H1 (cell line): ENCODE data around the gene CCDC157. TPM values are rescaled to one million over a fixed set of nuclear protein-coding genes. Genes with fewer than 3 reads are reported as not detected.

Source experiments
- CTCF ChIA-PET: fragments of 300-600 bp; sonication (Branson Sonifier 250); formaldehyde crosslinking; loops from one replicate; lab custom pipeline; 2021; ENCODE audit not compliant: partially characterized antibody; lab: Charles Lee
- POLR2A ChIA-PET: fragments of 300-600 bp; sonication (Branson Sonifier 250); formaldehyde crosslinking; loops from one replicate; lab custom pipeline; 2021; ENCODE audit warnings: inconsistent platforms; ENCODE audit not compliant: partially characterized antibody; lab: Charles Lee
- DNase-seq, 2 experiments: peaks; one replicate each; pipeline versions ENCODE4 v3.0.0 to v3.0.0-alpha.2; 2010 to 2022; ENCODE audit warnings: low spot score in 2 of 2, low read depth in 1 of 2, mixed read lengths in 1 of 2
- FAIRE-seq: peaks from 2 replicates; lab custom pipeline; 2011; peaks lifted over from hg19 to GRCh38; lab: Jason Lieb, UNC
- H2AFZ ChIP-seq: 2 replicates; pipeline ENCODE4 v1.8.1; 2012; ENCODE audit warnings: low read length, inconsistent platforms
- H2AK5ac ChIP-seq: 2 replicates; pipeline ENCODE4 v1.6.1; 2013; ENCODE audit warnings: low read depth, low read length
- H2BK120ac ChIP-seq: replicated peaks from 2 replicates; pipeline ENCODE3; 2013; ENCODE audit warnings: low read depth, low read length, inconsistent platforms
- H2BK12ac ChIP-seq: 2 replicates; pipeline ENCODE4 v1.6.1; 2013; ENCODE audit warnings: low read depth, low read length
- H2BK15ac ChIP-seq: 2 replicates; pipeline ENCODE4 v1.6.1; 2013; ENCODE audit warnings: low read length
- H2BK20ac ChIP-seq: 2 replicates; pipeline ENCODE4 v1.6.1; 2013; ENCODE audit warnings: low read length
- H2BK5ac ChIP-seq: 2 replicates; pipeline ENCODE4 v1.6.1; 2013; ENCODE audit warnings: low read depth, low read length
- H3K14ac ChIP-seq: 2 replicates; pipeline ENCODE4 v1.6.1; 2013; ENCODE audit warnings: inconsistent platforms; ENCODE audit not compliant: insufficient read length
- H3K18ac ChIP-seq: 2 replicates; pipeline ENCODE4 v1.6.1; 2013; ENCODE audit warnings: low read length; ENCODE audit errors: extremely low read depth
- H3K23ac ChIP-seq: 2 replicates; pipeline ENCODE4 v1.6.1; 2013; ENCODE audit warnings: inconsistent platforms; ENCODE audit not compliant: insufficient read length
- H3K23me2 ChIP-seq: 2 replicates; pipeline ENCODE4 v1.6.1; 2013; ENCODE audit warnings: low read depth, low read length
- H3K27ac ChIP-seq: 2 replicates; pipeline ENCODE4 v1.6.1; 2011; ENCODE audit warnings: low read depth, low read length, inconsistent platforms
- H3K27me3 ChIP-seq, 4 experiments: replicated peaks in 1 of 4; 1 replicate in 1 of 4; 2 replicates in 3 of 4; pipeline versions ENCODE4 v1.6.1 to v1.8.1; 2011 to 2013; ENCODE audit warnings: low read length in 3 of 4, mild to moderate bottlenecking in 3 of 4, inconsistent platforms in 2 of 4, mixed read lengths in 2 of 4, moderate library complexity in 1 of 4; ENCODE audit not compliant: control insufficient read depth in 3 of 4, insufficient read depth in 3 of 4; ENCODE audit errors: extremely low read depth in 1 of 4
- H3K36me3 ChIP-seq, 4 experiments: 2 replicates each; pipeline versions ENCODE4 v1.6.1 to v1.8.1; 2011 to 2013; ENCODE audit warnings: mild to moderate bottlenecking in 4 of 4, low read length in 3 of 4, moderate library complexity in 2 of 4, control low read depth in 1 of 4, inconsistent platforms in 1 of 4; ENCODE audit not compliant: insufficient read depth in 4 of 4, control insufficient read depth in 2 of 4
- H3K4ac ChIP-seq: replicated peaks from 2 replicates; pipeline ENCODE3; 2013; ENCODE audit warnings: low read length, low read depth, mixed read lengths, inconsistent platforms; ENCODE audit not compliant: insufficient read length
- H3K4me1 ChIP-seq, 4 experiments: replicated peaks in 1 of 4; 1 replicate in 1 of 4; 2 replicates in 3 of 4; pipeline versions ENCODE4 v1.6.1 to v1.8.1; 2011 to 2013; ENCODE audit warnings: low read length in 3 of 4, inconsistent platforms in 2 of 4, mixed read lengths in 1 of 4; ENCODE audit not compliant: insufficient read depth in 4 of 4, control insufficient read depth in 3 of 4
- H3K4me2 ChIP-seq, 2 experiments: 2 replicates each; pipeline versions ENCODE4 v1.6.1 to v1.8.1; 2011 to 2013; ENCODE audit warnings: low read depth in 2 of 2, low read length in 2 of 2, control low read depth in 1 of 2, inconsistent platforms in 1 of 2, mild to moderate bottlenecking in 1 of 2; ENCODE audit not compliant: insufficient read depth in 1 of 2
- H3K4me3 ChIP-seq, 4 experiments: fragments of 200-600, 300-600 bp in 1 of 4; sonication (generic), shearing (Covaris generic), sonication (Bioruptor Twin) in 1 of 4; 2 replicates each; pipeline versions ENCODE4 v1.5.1 to v1.8.1; 2011 to 2016; ENCODE audit warnings: low read length in 4 of 4, low read depth in 3 of 4, control low read depth in 2 of 4, inconsistent platforms in 2 of 4, mild to moderate bottlenecking in 2 of 4, mixed read lengths in 1 of 4, moderate library complexity in 1 of 4; ENCODE audit not compliant: insufficient read depth in 2 of 4; ENCODE audit errors: extremely low read depth in 1 of 4
- H3K56ac ChIP-seq: replicated peaks from 2 replicates; pipeline ENCODE3; 2013; ENCODE audit warnings: low read depth, mild to moderate bottlenecking, mixed read lengths, low read length, inconsistent platforms; ENCODE audit not compliant: insufficient read length
- H3K79me1 ChIP-seq: 2 replicates; pipeline ENCODE4 v1.6.1; 2013; ENCODE audit warnings: low read depth, low read length, control low read depth
- H3K79me2 ChIP-seq, 2 experiments: 2 replicates each; pipeline versions ENCODE4 v1.6.1 to v1.8.1; 2012 to 2013; ENCODE audit warnings: low read length in 2 of 2, mild to moderate bottlenecking in 2 of 2, inconsistent platforms in 1 of 2; ENCODE audit not compliant: insufficient read depth in 2 of 2, control insufficient read depth in 1 of 2
- H3K9ac ChIP-seq, 4 experiments: replicated peaks in 1 of 4; 1 replicate in 1 of 4; 2 replicates in 3 of 4; pipeline versions ENCODE4 v1.6.1 to v1.8.1; 2011 to 2013; ENCODE audit warnings: low read depth in 3 of 4, low read length in 3 of 4, control low read depth in 2 of 4, mild to moderate bottlenecking in 2 of 4, moderate library complexity in 2 of 4, inconsistent platforms in 1 of 4; ENCODE audit errors: extremely low read depth in 1 of 4
- H3K9me3 ChIP-seq, 2 experiments: 2 replicates each; pipeline versions ENCODE4 v1.6.1 to v1.8.1; 2012 to 2013; ENCODE audit warnings: mild to moderate bottlenecking in 2 of 2, moderate library complexity in 2 of 2, control low read depth in 1 of 2, inconsistent platforms in 1 of 2, low read depth in 1 of 2, low read length in 1 of 2, mixed read lengths in 1 of 2; ENCODE audit not compliant: insufficient read depth in 2 of 2
- H4K20me1 ChIP-seq, 2 experiments: replicated peaks in 1 of 2; 2 replicates each; pipeline versions ENCODE3 to v1.8.1; 2011 to 2013; ENCODE audit warnings: inconsistent platforms in 2 of 2, low read length in 2 of 2, mild to moderate bottlenecking in 1 of 2; ENCODE audit not compliant: insufficient read depth in 2 of 2, control insufficient read depth in 1 of 2
- H4K5ac ChIP-seq: 2 replicates; pipeline ENCODE4 v1.6.1; 2013; ENCODE audit warnings: low read length, low read depth, mixed read lengths, inconsistent platforms; ENCODE audit not compliant: insufficient read length
- H4K8ac ChIP-seq: 2 replicates; pipeline ENCODE4 v1.8.0; 2013; ENCODE audit warnings: mild to moderate bottlenecking, moderate library complexity, low read length, inconsistent platforms; ENCODE audit not compliant: insufficient read depth; ENCODE audit errors: extremely low read depth
- H4K91ac ChIP-seq: replicated peaks from 2 replicates; pipeline ENCODE3; 2013; ENCODE audit warnings: low read length, mixed read lengths, inconsistent platforms; ENCODE audit not compliant: insufficient read length
- BACH1 ChIP-seq: IDR thresholded peaks from 2 replicates; pipeline ENCODE4 v1.6.1; 2012; ENCODE audit warnings: low read length, improper control_type of control experiment
- CHD1 ChIP-seq: IDR thresholded peaks from 2 replicates; pipeline ENCODE4 v1.6.1; 2012; ENCODE audit warnings: low read depth, low read length, improper control_type of control experiment
- CHD2 ChIP-seq: IDR thresholded peaks from 2 replicates; pipeline ENCODE4 v1.6.1; 2012; ENCODE audit warnings: low read length, improper control_type of control experiment
- CREB1 ChIP-seq: IDR thresholded peaks from 2 replicates; pipeline ENCODE4 v1.6.1; 2012; ENCODE audit warnings: inconsistent platforms
- GABPA ChIP-seq: IDR thresholded peaks from 2 replicates; pipeline ENCODE4 v1.6.1; 2011; ENCODE audit warnings: mild to moderate bottlenecking, low read length, moderate library complexity, borderline replicate concordance; ENCODE audit not compliant: insufficient read depth
- HDAC2 ChIP-seq, 2 experiments: fragments of 300-600 bp in 1 of 2; sonication (generic) in 1 of 2; IDR thresholded peaks; 2 replicates each; pipeline ENCODE4 v1.6.1; 2011 to 2012; ENCODE audit warnings: low read depth in 2 of 2, low read length in 2 of 2, mild to moderate bottlenecking in 2 of 2, moderate library complexity in 2 of 2, borderline replicate concordance in 1 of 2, inconsistent platforms in 1 of 2
- PHF8 ChIP-seq: fragments of 200-600 bp; sonication (generic); conservative IDR thresholded peaks from 2 replicates; pipeline ENCODE4 v1.7.1; 2012; ENCODE audit warnings: low read depth, mild to moderate bottlenecking, inconsistent platforms, low read length, moderate library complexity
- SIX5 ChIP-seq: IDR thresholded peaks from 2 replicates; pipeline ENCODE4 v1.6.1; 2011; ENCODE audit warnings: mild to moderate bottlenecking, low read depth, low read length
- SP4 ChIP-seq: IDR thresholded peaks from 2 replicates; pipeline ENCODE4 v1.6.1; 2012; ENCODE audit warnings: low read length, inconsistent platforms
- WGBS, 2 experiments: shearing (Covaris generic) in 1 of 2; methylation state at CpG; one replicate each; pipeline versions ENCODE4 v1.1.6 to v1.1.7; 2013 to 2015; ENCODE audit warnings: low lambda C conversion rate in 2 of 2, mixed read lengths in 2 of 2, inconsistent platforms in 1 of 2, low coverage in 1 of 2, missing lambda C conversion rate in 1 of 2; ENCODE audit not compliant: insufficient replicate concordance in 2 of 2, insufficient coverage in 1 of 2, insufficient read length in 1 of 2; ENCODE audit errors: extremely low coverage in 1 of 2, missing lambda C conversion rate in 1 of 2; 5-methylcytosine and 5-hydroxymethylcytosine counted together
- polyA plus RNA-seq, 7 experiments: library from polyadenylated mRNA; depleted of rRNA in 3 of 7; stranded (reverse) in 5 of 7; unstranded in 2 of 7; fragments of >200 nt in 5 of 7; fragments of 200-250 nt in 2 of 7; gene quantifications; 1 replicate in 5 of 7; 2 replicates in 1 of 7; 4 replicates in 1 of 7; pipeline versions ENCODE4 v1.2.1 to v1.2.3, GENCODE V29; 2011 to 2013; ENCODE audit warnings: missing spikeins in 2 of 7, mixed read lengths in 2 of 7
- total RNA-seq: library from RNA; stranded (reverse); fragmentation: NEBNext Ultra II Directional; extraction: Animal tissue kit (Norgen Biotek cat#: 25700); gene quantifications from 2 replicates; pipeline ENCODE4 v1.2.1, GENCODE V29; 2021

Gene CCDC157
- total and polyA plus RNA-seq, 2 of the 8 experiments (the other 6 are each of a cell fraction or from before 2014, with no cell fraction given), result 4.1 to 8.4 TPM

GRCh38 chr22:30326706-30327362 is 30.0 kb upstream of the CCDC157 start, which contains the start of gene TBC1D10A:
Gene TBC1D10A (minus strand): TSS chr22:30326941. CDS start chr22:30326881, 60 bp downstream.
- Histone ChIP-seq H3K4me3 (peak within 1 kb of the TSS; percentile 71 to 99 (median 75)), H3K9ac (peak within 1 kb of the TSS in 3 of 4 experiments; percentile 15 to 68 (median 51); a peak in 3 of 7 replicates), H3K14ac (no peak within 1 kb of the TSS), H2BK20ac (0 out of 2 replicates have a peak within 1 kb of the TSS, but pooled peaks have one; percentile 1), H3K56ac (no peak within 1 kb of the TSS), H3K23ac (no peak within 1 kb of the TSS), H3K27ac (peak within 1 kb of the TSS; percentile 5; the same call in 1 of the 2 replicates), H4K8ac (peak within 1 kb of the TSS; percentile 77), H4K20me1 (peaks cover 0 to 7% of the 10 kb centered on the region in 2 experiments), H3K27me3 (no peaks in the 10 kb centered on the region), H3K4me2 (peak within 1 kb of the TSS; percentile 57 to 91), H3K23me2 (peaks cover 4% of the 10 kb centered on the region), H4K91ac (no peak within 1 kb of the TSS), H3K36me3 (peaks cover 0 to 10% (median 3%) of the 10 kb centered on the region in 4 experiments; a peak in 2 of 8 replicates), H3K79me2 (no peaks in the 10 kb centered on the region), H3K18ac (no peak within 1 kb of the TSS; the same call in none of the 2 replicates), H2AK5ac (no peak within 1 kb of the TSS), H2AFZ (peak within 1 kb of the TSS; percentile 90), H2BK5ac (0 out of 2 replicates have a peak within 1 kb of the TSS, but pooled peaks have one; percentile 35), H3K9me3 (no peaks in the 10 kb centered on the region), H2BK120ac (no peak within 1 kb of the TSS), H4K5ac (no peak within 1 kb of the TSS), H2BK12ac (no peak within 1 kb of the TSS), H3K4me1 (peaks cover 0 to 14% (median 7%) of the 10 kb centered on the region in 4 experiments; a peak in 6 of 7 replicates), H3K79me1 (no peaks in the 10 kb centered on the region; the same call in none of the 2 replicates), H2BK15ac (0 out of 2 replicates have a peak within 1 kb of the TSS, but pooled peaks have one; percentile 29), H3K4ac (peak within 1 kb of the TSS; percentile 45)
- ChIA-PET CTCF (interaction anchor here (0.6 to 20.1 kb wide), 12 partner anchors 9 to 250 kb away, joined by 3 to 203 read pairs (median 4); partner anchors contain the start of gene CASTOR1), POLR2A (interaction anchor here (0.6 to 3.2 kb wide), 6 partner anchors 9 to 98 kb away, joined by 3 to 28 read pairs (median 4); partner anchors contain the start of genes CASTOR1, CCDC157, MTFP1 and SF3A1)
- DNase-seq (peak; percentile 90 to 92), FAIRE-seq (no peak)
- 4% methylated on average over 23 of the region's 69 CpGs; no CpG with 5 or more reads in 1 of the 2 experiments for WGBS, 2 experiments
- TF ChIP-seq CHD2 (no peak), BACH1 (no peak), CHD1 (no peak), GABPA (no peak), HDAC2 (IDR thresholded peaks at IDR 0.05; ENCODE audit: borderline replicate concordance in 1 of 2, low read depth in 2 of 2, low read length in 2 of 2) (no peak), CREB1 (0 out of 2 replicates have a peak, but pooled peaks have one; percentile 26), SP4 (no peak), SIX5 (no peak), PHF8 (peak; percentile 65)
